Spinal cord (tissue), 4 donors: Measurements from ENCODE around the gene GRID1. TPM values are rescaled to one million over a fixed set of nuclear protein-coding genes. Genes with fewer than 3 reads are reported as not detected.

ENCODE experiments used
- polyA plus RNA-seq, 2 donors: library from polyadenylated mRNA; unstranded; fragments of 120-200 nt; gene quantifications; one replicate each; pipeline ENCODE4 v1.2.1, GENCODE V29; 2013; ENCODE audit not compliant: insufficient read length in 2 of 2
- small RNA-seq: library from RNA; depleted of rRNA; stranded (forward); fragments of <200 nt; gene quantifications from one replicate; pipeline ENCODE3, GENCODE V24; 2014; ENCODE audit warnings: low replicate concordance
- total RNA-seq, 2 donors: library from RNA; depleted of rRNA in 1 of 2; stranded (reverse); fragments of 120-200 nt in 1 of 2; fragments of >200 nt in 1 of 2; gene quantifications; one replicate each; pipeline versions ENCODE4 v1.2.3 to v1.2.4, GENCODE V29; 2013 to 2014

The GRID1 gene
- total and polyA plus RNA-seq, 4 donors, result 7.6 to 30.1 (median 22.2) TPM

Small RNA genes lying within 50 kb of the gene (small RNA-seq; reads per million reads assigned to genes)
- gene MIR346, result 2.5 reads per million, percentile 91 among the genes with 10 or more reads in this experiment
- gene RF02271, result not detected
- not detected for gene RN7SKP238
- not detected for gene RNA5SP322

Other genes starting within 250 kb of the GRID1 start
- 10 to 100 TPM; 42.6 to 57.0 TPM for gene WAPL, start 155.0 kb upstream of the GRID1 start, total RNA-seq
- gene WAPL, start 155.0 kb upstream of the GRID1 start, polyA plus RNA-seq, result 10 to 100 TPM; 25.2 to 28.6 TPM